SU-DHL-6 (cell line): Measurements from ENCODE around the gene AQP2.

ENCODE experiments used
- H2AFZ ChIP-seq: fragments of 200-600 bp; sonication (generic); 2 replicates; pipeline ENCODE4 v1.6.1; 2014; ENCODE audit warnings: low read depth, mild to moderate bottlenecking, moderate library complexity, mixed read lengths, antibody characterized with exemption, low read length; ENCODE audit not compliant: severe bottlenecking
- H3F3A ChIP-seq: fragments of 200-600 bp; shearing (Covaris generic); 2 replicates; pipeline ENCODE4 v1.6.0; 2016; ENCODE audit warnings: antibody characterized with exemption, mild to moderate bottlenecking; ENCODE audit not compliant: insufficient read depth
- H3K27ac ChIP-seq: fragments of 200-600 bp; sonication (generic); 2 replicates; pipeline ENCODE4 v1.5.1; 2016; ENCODE audit warnings: low read depth, mild to moderate bottlenecking, low read length, moderate library complexity, mixed read lengths
- H3K27me3 ChIP-seq: fragments of 200-600 bp; sonication (generic), shearing (Covaris generic); 2 replicates; pipeline ENCODE4 v1.6.0; 2014; ENCODE audit warnings: mild to moderate bottlenecking, low read length
- H3K36me3 ChIP-seq: fragments of 200-600 bp; sonication (generic); 2 replicates; pipeline ENCODE4 v1.6.1; 2014; ENCODE audit warnings: mild to moderate bottlenecking, low read length, mixed read lengths
- H3K4me2 ChIP-seq: fragments of 300-600, 200-600 bp; shearing (Covaris generic), sonication (generic); 2 replicates; pipeline ENCODE4 v1.6.0; 2014; ENCODE audit warnings: low read length, low read depth, mild to moderate bottlenecking; ENCODE audit not compliant: poor library complexity, severe bottlenecking
- H3K4me3 ChIP-seq: fragments of 200-600 bp; sonication (generic); 2 replicates; pipeline ENCODE4 v1.5.1; 2014; ENCODE audit warnings: antibody characterized with exemption, low read length, mild to moderate bottlenecking, mixed read lengths; ENCODE audit not compliant: insufficient read depth, poor library complexity, severe bottlenecking
- H3K79me2 ChIP-seq: fragments of 200-600 bp; sonication (generic); 2 replicates; pipeline ENCODE4 v1.6.1; 2014; ENCODE audit warnings: mild to moderate bottlenecking, low read length, moderate library complexity; ENCODE audit not compliant: insufficient read depth
- H3K9ac ChIP-seq: fragments of 200-600 bp; sonication (generic); 2 replicates; pipeline ENCODE4 v1.7.0; 2014; ENCODE audit warnings: mild to moderate bottlenecking, low read length
- H3K9me2 ChIP-seq: fragments of 200-600 bp; sonication (generic); replicated peaks from 2 replicates; pipeline ENCODE4 v1.6.1; 2014; ENCODE audit warnings: low read length; ENCODE audit not compliant: insufficient read depth
- H3K9me3 ChIP-seq: fragments of 200-600 bp; sonication (generic); 2 replicates; pipeline ENCODE4 v1.6.1; 2014; ENCODE audit warnings: low read length, mixed read lengths; ENCODE audit not compliant: insufficient read depth
- H4K20me1 ChIP-seq: fragments of 200-600 bp; sonication (generic); 2 replicates; pipeline ENCODE4 v1.6.1; 2014; ENCODE audit warnings: low read depth, mild to moderate bottlenecking, antibody characterized with exemption, low read length, moderate library complexity, mixed read lengths
- CTCF ChIP-seq: fragments of 200-600 bp; sonication (generic); IDR thresholded peaks from one replicate; pipeline ENCODE4 v1.5.1; 2017; ENCODE audit warnings: antibody characterized with exemption, mild to moderate bottlenecking, low read length, moderate library complexity; ENCODE audit not compliant: insufficient read depth, poor library complexity, severe bottlenecking
- EZH2phosphoT487 ChIP-seq: fragments of 200-600 bp; sonication (generic), shearing (Covaris generic); conservative IDR thresholded peaks from 2 replicates; pipeline ENCODE4 v1.6.1; 2018; ENCODE audit warnings: mild to moderate bottlenecking, antibody characterized with exemption, low read length, moderate library complexity, mixed read lengths

AQP2 gene

GRCh38 chr12:49990273-49990672 is 39.7 kb downstream of the AQP2 start:
- Histone ChIP-seq H4K20me1 (no peaks in the 10 kb centered on the region; the same call in 1 of the 2 replicates), H3K9me2 (no peaks in the 10 kb centered on the region), H2AFZ (no peak overlapping the region), H3K4me2 (no peak overlapping the region), H3K27me3 (no peaks in the 10 kb centered on the region), H3K4me3 (no peak overlapping the region), H3K27ac (no peak overlapping the region), H3K79me2 (no peaks in the 10 kb centered on the region), H3F3A (0 out of 2 replicates have a peak, but pooled peaks cover 3% of the 10 kb centered on the region), H3K36me3 (peaks cover 63% of the 10 kb centered on the region), H3K9ac (no peak overlapping the region), H3K9me3 (no peaks in the 10 kb centered on the region)
- TF ChIP-seq EZH2phosphoT487 (no peak), CTCF (no peak)

- no peaks in the 10 kb centered on the region for H3K79me2 ChIP-seq
- H4K20me1 ChIP-seq, result no peaks in the 10 kb centered on the region
- TF ChIP-seq CTCF, result no peak
- no peak for TF ChIP-seq EZH2phosphoT487
- no peak overlapping the region for H3K27ac ChIP-seq
- H2AFZ ChIP-seq, result no peak overlapping the region
- H3K4me2 ChIP-seq, result no peak overlapping the region
- H3K9me2 ChIP-seq, result no peaks in the 10 kb centered on the region
- H3K36me3 ChIP-seq, result peaks cover 47% of the 10 kb centered on the region
- no peaks in the 10 kb centered on the region for H3K27me3 ChIP-seq
- H3K4me3 ChIP-seq, result no peak overlapping the region
- no peak overlapping the region for H3K9ac ChIP-seq
- no peaks in the 10 kb centered on the region for H3K9me3 ChIP-seq
- H3F3A ChIP-seq, result no peaks in the 10 kb centered on the region; the same call in 1 of the 2 replicates
These were observed 47.9 kb downstream of the AQP2 start for GRCh38 chr12:49998453-49998852.

- no peaks in the 10 kb centered on the region for H3K9me2 ChIP-seq
- H3K4me2 ChIP-seq, result no peak overlapping the region
- H3K79me2 ChIP-seq, result peaks cover 7% of the 10 kb centered on the region; the same call in 1 of the 2 replicates
- H4K20me1 ChIP-seq, result no peaks in the 10 kb centered on the region
- no peaks in the 10 kb centered on the region; the same call in 1 of the 2 replicates for H3F3A ChIP-seq
- no peaks in the 10 kb centered on the region for H3K9me3 ChIP-seq
- no peak overlapping the region for H2AFZ ChIP-seq
- no peak overlapping the region for H3K9ac ChIP-seq
- H3K27ac ChIP-seq, result no peak overlapping the region
- TF ChIP-seq CTCF, result no peak
- no peak for TF ChIP-seq EZH2phosphoT487
- no peak overlapping the region for H3K4me3 ChIP-seq
- H3K36me3 ChIP-seq, result peaks cover 60% of the 10 kb centered on the region
- H3K27me3 ChIP-seq, result no peaks in the 10 kb centered on the region
These were observed 53.1 kb downstream of the AQP2 start for GRCh38 chr12:50003595-50003994.
